Loucy (cell line): ENCODE results near the gene PKP1.

Experiments used
- EZH2phosphoT487 ChIP-seq: fragments of 200-600 bp; IDR thresholded peaks from 2 replicates; pipeline ENCODE4 v1.6.1; 2018; ENCODE audit warnings: antibody characterized with exemption, mild to moderate bottlenecking, moderate library complexity, borderline replicate concordance
- TF ChIP-seq, protein P1 (sequence below): fragments of 200-600 bp; sonication (generic); conservative IDR thresholded peaks from 2 replicates; pipeline ENCODE4 v1.5.1; 2014; ENCODE audit warnings: mild to moderate bottlenecking, antibody characterized with exemption, low read length

DNA sequence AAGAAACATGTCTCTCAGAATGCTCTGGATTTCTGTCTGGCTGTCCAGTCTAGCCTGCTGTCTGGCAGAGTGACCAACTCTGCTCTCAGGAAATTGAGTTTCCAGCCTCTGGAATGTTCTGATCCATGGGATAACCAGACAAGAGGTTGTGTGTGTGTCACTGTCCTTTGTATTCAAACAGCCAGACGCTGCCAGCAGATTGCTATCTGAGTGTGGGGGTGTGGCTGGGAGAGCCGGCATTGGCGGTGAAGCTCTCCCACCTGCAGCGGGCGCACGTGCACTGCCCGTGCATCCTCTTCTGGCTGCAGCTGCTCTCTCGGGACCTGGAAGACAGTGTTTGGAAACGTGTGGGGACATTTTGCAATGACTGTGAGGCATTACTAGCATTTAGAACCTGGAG, 26.1 kb downstream of the PKP1 start:
- TF ChIP-seq, protein P1, sequence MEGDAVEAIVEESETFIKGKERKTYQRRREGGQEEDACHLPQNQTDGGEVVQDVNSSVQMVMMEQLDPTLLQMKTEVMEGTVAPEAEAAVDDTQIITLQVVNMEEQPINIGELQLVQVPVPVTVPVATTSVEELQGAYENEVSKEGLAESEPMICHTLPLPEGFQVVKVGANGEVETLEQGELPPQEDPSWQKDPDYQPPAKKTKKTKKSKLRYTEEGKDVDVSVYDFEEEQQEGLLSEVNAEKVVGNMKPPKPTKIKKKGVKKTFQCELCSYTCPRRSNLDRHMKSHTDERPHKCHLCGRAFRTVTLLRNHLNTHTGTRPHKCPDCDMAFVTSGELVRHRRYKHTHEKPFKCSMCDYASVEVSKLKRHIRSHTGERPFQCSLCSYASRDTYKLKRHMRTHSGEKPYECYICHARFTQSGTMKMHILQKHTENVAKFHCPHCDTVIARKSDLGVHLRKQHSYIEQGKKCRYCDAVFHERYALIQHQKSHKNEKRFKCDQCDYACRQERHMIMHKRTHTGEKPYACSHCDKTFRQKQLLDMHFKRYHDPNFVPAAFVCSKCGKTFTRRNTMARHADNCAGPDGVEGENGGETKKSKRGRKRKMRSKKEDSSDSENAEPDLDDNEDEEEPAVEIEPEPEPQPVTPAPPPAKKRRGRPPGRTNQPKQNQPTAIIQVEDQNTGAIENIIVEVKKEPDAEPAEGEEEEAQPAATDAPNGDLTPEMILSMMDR = peak; percentile 63
- no peak for TF ChIP-seq EZH2phosphoT487
